Lower leg skin (tissue), 3 donors: ENCODE measurements around the gene GRAP2.
"Not testable (repeated sequence)": the region's sequence is repeated elsewhere in the genome, so short reads cannot be mapped to it uniquely, and the experiment has no call there.

Source experiments
- CTCF ChIP-seq, 3 donors: fragments of 450-650 bp; IDR thresholded peaks; one replicate each; pipeline ENCODE4 v1.5.1; 2016; ENCODE audit warnings: antibody characterized with exemption in 3 of 3, mild to moderate bottlenecking in 3 of 3, moderate library complexity in 2 of 3
- POLR2A ChIP-seq, 2 donors: fragments of 450-650 bp; IDR thresholded peaks; one replicate each; pipeline ENCODE4 v1.6.1; 2016 to 2017; ENCODE audit warnings: antibody characterized with exemption in 2 of 2, mild to moderate bottlenecking in 1 of 2, moderate library complexity in 1 of 2

- not testable (repeated sequence) for TF ChIP-seq CTCF, POLR2A (IDR thresholded peaks at IDR 0.05)
Measured at GRCh38 chr22:39904024-39904423, 3.1 kb downstream of the GRAP2 start.
